ENCODE measurements around the gene LENEP.

Gene LENEP

DNA sequence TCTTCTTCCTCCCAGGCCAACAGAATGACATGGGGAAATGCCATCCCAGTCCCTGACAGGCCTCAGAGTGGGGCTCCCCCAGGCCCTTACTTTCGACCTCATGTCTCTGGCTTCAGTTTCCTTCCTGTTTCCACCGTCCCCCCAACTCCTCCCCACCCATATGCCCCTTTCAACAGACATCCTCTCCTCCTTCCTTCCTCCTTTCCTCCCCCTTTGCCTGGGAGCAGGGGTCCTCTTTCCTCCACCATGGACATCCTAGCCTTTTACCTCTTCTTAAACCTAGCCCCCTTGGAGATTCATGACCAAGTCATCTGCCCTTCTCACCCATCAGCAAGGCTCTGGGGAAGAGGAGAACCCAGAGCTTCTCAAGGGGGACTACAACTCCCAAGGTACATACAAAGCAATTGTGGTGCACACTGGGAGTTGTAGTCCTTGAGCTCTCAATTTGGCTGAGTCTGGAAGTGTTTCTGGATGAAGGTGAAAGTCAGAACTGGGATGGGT is 13.3 kb downstream of the LENEP start:
- Histone ChIP-seq H3K14ac (ENCODE audit: low read length) (no peak overlapping the region), H3K23ac (ENCODE audit: low read depth, low read length, poor library complexity) (no peak overlapping the region), H3K9ac (ENCODE audit: low read depth, low read length, poor library complexity) (no peak overlapping the region), H2BK5ac (ENCODE audit: low read length) (no peak overlapping the region), H2BK12ac (ENCODE audit: low read length) (peak overlapping the region; percentile 26), H3K4me1 (ENCODE audit: control insufficient read depth in 2 of 2, insufficient read depth in 1 of 2, low read depth in 1 of 2, low read length in 2 of 2) (peaks cover 10 to 32% of the 10 kb centered on the region in 2 donors), H3K4me2 (ENCODE audit: insufficient read depth, low read length, poor library complexity, severe bottlenecking) (no peak overlapping the region), H2AFZ (ENCODE audit: low read length) (no peak overlapping the region), H2BK120ac (ENCODE audit: low read depth, low read length) (no peak overlapping the region), H3K4ac (ENCODE audit: low read length) (no peak overlapping the region), H2BK15ac (ENCODE audit: low read length) (no peak overlapping the region), H3K79me1 (ENCODE audit: low read depth, low read length) (peaks cover 12% of the 10 kb centered on the region), H4K91ac (ENCODE audit: low read depth, low read length, poor library complexity) (no peak overlapping the region), H3K27ac (replicated peaks; ENCODE audit: low read length) (no peak overlapping the region), H3K9me3 (replicated peaks in 1 of 2; ENCODE audit: control insufficient read depth in 2 of 2, insufficient read depth in 1 of 2, low read depth in 1 of 2, low read length in 2 of 2) (no peaks in the 10 kb centered on the region), H3K36me3 (replicated peaks in 1 of 2; ENCODE audit: control insufficient read depth in 2 of 2, insufficient read depth in 2 of 2, low read length in 2 of 2) (no peaks in the 10 kb centered on the region), H3K4me3 (ENCODE audit: low read length in 2 of 2) (no peak overlapping the region), H4K8ac (ENCODE audit: low read depth, low read length) (no peak overlapping the region), H3K27me3 (ENCODE audit: control insufficient read depth in 3 of 3, insufficient read depth in 3 of 3, low read depth in 1 of 3, low read length in 3 of 3) (no peaks in the 10 kb centered on the region), H3K18ac (ENCODE audit: low read length) (no peak overlapping the region), H2AK5ac (ENCODE audit: low read depth, low read length) (no peak overlapping the region)
- DNase-seq (ENCODE audit: low spot score): no peak
- WGBS, 2 donors (ENCODE audit: extremely low coverage in 2 of 2, insufficient read length in 2 of 2, insufficient replicate concordance in 1 of 2): no CpG with 5 or more reads among the region's 2 CpGs

DNA sequence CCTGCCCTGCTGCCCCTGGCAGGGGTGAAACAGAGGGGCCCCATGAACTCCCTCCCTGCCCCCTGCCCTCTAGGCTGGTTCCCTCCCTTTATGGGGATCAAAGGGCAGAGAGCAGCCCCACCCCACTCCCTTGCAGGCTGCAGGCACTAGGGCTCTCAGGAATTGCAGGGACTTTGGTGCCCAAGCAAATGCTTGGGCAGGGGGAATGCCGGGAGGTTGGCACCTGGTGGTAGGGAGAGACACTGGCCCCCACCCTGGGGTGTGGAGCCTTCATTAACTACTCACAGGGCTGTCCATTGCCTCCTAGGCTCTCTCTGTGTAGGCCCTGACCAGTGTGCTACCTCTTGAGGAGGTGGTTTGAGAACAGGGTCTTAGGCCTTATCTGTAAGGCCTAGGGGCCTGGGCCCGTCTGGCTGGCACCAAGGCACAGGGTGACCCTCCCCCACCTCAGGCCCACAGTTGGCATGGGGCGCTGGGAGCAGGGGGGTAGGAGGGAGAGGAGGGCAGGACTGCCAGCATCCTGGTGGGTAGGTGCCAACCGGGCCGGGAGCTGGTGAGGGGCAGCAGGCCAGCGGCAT is 14.0 kb downstream of the LENEP start:
- Histone ChIP-seq H3K9ac (ENCODE audit: low read depth, low read length, poor library complexity) (no peak overlapping the region), H3K9me3 (replicated peaks in 1 of 2; ENCODE audit: control insufficient read depth in 2 of 2, insufficient read depth in 1 of 2, low read depth in 1 of 2, low read length in 2 of 2) (no peaks in the 10 kb centered on the region), H3K14ac (ENCODE audit: low read length) (no peak overlapping the region), H4K8ac (ENCODE audit: low read depth, low read length) (peak overlapping the region; percentile 56), H2BK5ac (ENCODE audit: low read length) (no peak overlapping the region), H3K18ac (ENCODE audit: low read length) (no peak overlapping the region), H3K79me1 (ENCODE audit: low read depth, low read length) (peaks cover 12% of the 10 kb centered on the region), H3K36me3 (replicated peaks in 1 of 2; ENCODE audit: control insufficient read depth in 2 of 2, insufficient read depth in 2 of 2, low read length in 2 of 2) (no peaks in the 10 kb centered on the region), H2BK15ac (ENCODE audit: low read length) (no peak overlapping the region), H3K4me2 (ENCODE audit: insufficient read depth, low read length, poor library complexity, severe bottlenecking) (no peak overlapping the region), H2BK120ac (ENCODE audit: low read depth, low read length) (no peak overlapping the region), H3K4me1 (ENCODE audit: control insufficient read depth in 2 of 2, insufficient read depth in 1 of 2, low read depth in 1 of 2, low read length in 2 of 2) (peaks cover 17 to 37% of the 10 kb centered on the region in 2 donors), H3K27me3 (ENCODE audit: control insufficient read depth in 3 of 3, insufficient read depth in 3 of 3, low read depth in 1 of 3, low read length in 3 of 3) (no peaks in the 10 kb centered on the region), H3K23ac (ENCODE audit: low read depth, low read length, poor library complexity) (peak overlapping the region; percentile 27), H2BK12ac (ENCODE audit: low read length) (peak overlapping the region; percentile 26), H2AFZ (ENCODE audit: low read length) (no peak overlapping the region), H3K27ac (replicated peaks; ENCODE audit: low read length) (no peak overlapping the region), H2AK5ac (ENCODE audit: low read depth, low read length) (peak overlapping the region; percentile 86), H4K91ac (ENCODE audit: low read depth, low read length, poor library complexity) (no peak overlapping the region), H3K4me3 (ENCODE audit: low read length in 2 of 2) (no peak overlapping the region), H3K4ac (ENCODE audit: low read length) (no peak overlapping the region)
- no peak for DNase-seq (ENCODE audit: low spot score)
- WGBS, 2 donors (ENCODE audit: extremely low coverage in 2 of 2, insufficient read length in 2 of 2, insufficient replicate concordance in 1 of 2): no CpG with 5 or more reads among the region's 6 CpGs

DNA sequence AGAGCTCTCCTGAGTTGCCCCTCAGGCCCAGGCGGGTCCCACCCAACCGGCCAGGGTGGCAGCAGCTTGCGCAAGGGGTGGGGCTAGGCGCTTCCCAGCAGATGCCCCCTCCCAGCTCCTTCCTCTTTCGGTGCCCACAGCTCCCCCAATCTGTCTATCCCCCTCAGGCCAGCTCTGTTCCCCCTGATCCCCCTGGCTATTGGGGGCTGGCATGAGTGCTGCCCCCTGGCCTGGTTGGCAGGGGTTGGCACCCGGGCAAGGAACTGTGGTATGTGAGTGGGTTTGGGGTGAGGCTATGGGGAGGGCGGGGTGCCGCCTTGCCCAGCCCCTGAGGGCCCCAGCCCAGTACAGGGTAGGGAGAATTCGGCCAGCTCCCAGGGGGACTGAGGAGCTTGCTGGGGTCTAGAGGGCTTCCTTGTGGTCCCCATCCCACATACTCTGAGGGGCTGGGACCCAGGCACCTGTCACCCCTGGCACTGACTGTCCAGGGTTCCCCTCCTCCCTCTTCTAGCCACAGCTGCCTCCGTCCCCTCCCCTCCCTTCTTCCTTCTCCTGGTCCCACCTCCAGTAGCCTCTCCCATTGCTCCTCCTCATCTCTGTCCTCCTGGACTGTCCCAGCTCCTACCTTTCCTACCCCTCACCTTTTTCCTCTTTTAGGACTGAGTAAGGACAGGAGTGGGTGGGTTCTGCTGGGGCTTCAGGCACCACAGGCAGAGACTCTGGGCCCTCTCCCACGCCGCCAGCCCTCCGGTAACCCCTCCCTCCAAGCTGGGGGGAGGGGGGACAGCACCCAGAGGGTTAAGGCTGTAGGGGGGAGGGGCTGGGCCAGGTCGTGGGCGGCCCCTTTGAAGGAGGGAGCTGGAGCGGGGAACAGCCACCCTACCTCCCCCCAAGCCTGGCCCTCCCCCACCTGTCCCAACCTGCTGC is 14.9 kb downstream of the LENEP start:
- Histone ChIP-seq H3K4me1 (ENCODE audit: control insufficient read depth in 2 of 2, insufficient read depth in 1 of 2, low read depth in 1 of 2, low read length in 2 of 2) (peaks cover 21 to 38% of the 10 kb centered on the region in 2 donors), H3K4me2 (ENCODE audit: insufficient read depth, low read length, poor library complexity, severe bottlenecking) (no peak overlapping the region), H4K91ac (ENCODE audit: low read depth, low read length, poor library complexity) (no peak overlapping the region), H2BK5ac (ENCODE audit: low read length) (peak overlapping the region; percentile 55), H3K4ac (ENCODE audit: low read length) (peak overlapping the region; percentile 61), H3K23ac (ENCODE audit: low read depth, low read length, poor library complexity) (no peak overlapping the region), H3K9ac (ENCODE audit: low read depth, low read length, poor library complexity) (no peak overlapping the region), H4K8ac (ENCODE audit: low read depth, low read length) (no peak overlapping the region), H2BK120ac (ENCODE audit: low read depth, low read length) (no peak overlapping the region), H3K27me3 (ENCODE audit: control insufficient read depth in 3 of 3, insufficient read depth in 3 of 3, low read depth in 1 of 3, low read length in 3 of 3) (no peaks in the 10 kb centered on the region), H3K79me1 (ENCODE audit: low read depth, low read length) (peaks cover 12% of the 10 kb centered on the region), H3K14ac (ENCODE audit: low read length) (no peak overlapping the region), H3K36me3 (replicated peaks in 1 of 2; ENCODE audit: control insufficient read depth in 2 of 2, insufficient read depth in 2 of 2, low read length in 2 of 2) (no peaks in the 10 kb centered on the region), H2BK12ac (ENCODE audit: low read length) (no peak overlapping the region), H2AFZ (ENCODE audit: low read length) (no peak overlapping the region), H3K4me3 (ENCODE audit: low read length in 2 of 2) (no peak overlapping the region), H3K9me3 (replicated peaks in 1 of 2; ENCODE audit: control insufficient read depth in 2 of 2, insufficient read depth in 1 of 2, low read depth in 1 of 2, low read length in 2 of 2) (no peaks in the 10 kb centered on the region), H2BK15ac (ENCODE audit: low read length) (peak overlapping the region; percentile 51), H3K27ac (replicated peaks; ENCODE audit: low read length) (peak overlapping the region; percentile 8), H3K18ac (ENCODE audit: low read length) (peak overlapping the region; percentile 76), H2AK5ac (ENCODE audit: low read depth, low read length) (peak overlapping the region; percentile 86)
- no peak for DNase-seq (ENCODE audit: low spot score)
- WGBS, 2 donors (ENCODE audit: extremely low coverage in 2 of 2, insufficient read length in 2 of 2, insufficient replicate concordance in 1 of 2): no CpG with 5 or more reads among the region's 16 CpGs

DNA sequence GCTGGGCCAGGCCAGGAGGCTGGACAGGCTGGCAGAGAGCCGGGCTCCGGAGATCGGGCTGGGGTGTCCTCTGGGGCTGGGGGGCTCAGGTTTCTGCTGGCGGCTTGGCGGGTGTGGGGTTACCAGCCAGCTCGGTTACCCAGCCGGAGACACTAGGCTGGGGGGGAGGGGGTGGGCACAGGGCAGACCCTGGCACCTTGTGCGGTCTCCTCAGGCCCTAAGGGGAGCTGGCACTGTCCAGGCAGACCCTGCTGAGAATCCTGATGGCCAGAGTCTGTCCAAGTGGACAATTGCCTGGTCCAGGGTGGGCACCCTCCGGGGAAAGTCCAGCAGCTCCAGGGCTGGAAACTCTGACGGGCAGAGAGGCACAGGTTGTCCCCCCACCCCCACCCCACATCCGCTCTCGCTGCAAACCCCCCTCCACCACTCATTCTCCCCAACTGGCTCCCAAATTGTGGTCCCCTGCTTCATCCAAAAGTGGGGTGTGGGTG is 15.9 kb downstream of the LENEP start:
- Histone ChIP-seq H3K27me3 (ENCODE audit: control insufficient read depth in 3 of 3, insufficient read depth in 3 of 3, low read depth in 1 of 3, low read length in 3 of 3) (no peaks in the 10 kb centered on the region), H3K36me3 (replicated peaks in 1 of 2; ENCODE audit: control insufficient read depth in 2 of 2, insufficient read depth in 2 of 2, low read length in 2 of 2) (no peaks in the 10 kb centered on the region), H3K18ac (ENCODE audit: low read length) (peak overlapping the region; percentile 36), H2BK120ac (ENCODE audit: low read depth, low read length) (no peak overlapping the region), H3K9me3 (replicated peaks in 1 of 2; ENCODE audit: control insufficient read depth in 2 of 2, insufficient read depth in 1 of 2, low read depth in 1 of 2, low read length in 2 of 2) (no peaks in the 10 kb centered on the region), H3K23ac (ENCODE audit: low read depth, low read length, poor library complexity) (no peak overlapping the region), H3K4me1 (ENCODE audit: control insufficient read depth in 2 of 2, insufficient read depth in 1 of 2, low read depth in 1 of 2, low read length in 2 of 2) (peaks cover 17 to 35% of the 10 kb centered on the region in 2 donors), H2AK5ac (ENCODE audit: low read depth, low read length) (peak overlapping the region; percentile 86), H3K4me2 (ENCODE audit: insufficient read depth, low read length, poor library complexity, severe bottlenecking) (no peak overlapping the region), H3K79me1 (ENCODE audit: low read depth, low read length) (peaks cover 6% of the 10 kb centered on the region), H4K91ac (ENCODE audit: low read depth, low read length, poor library complexity) (no peak overlapping the region), H3K4ac (ENCODE audit: low read length) (no peak overlapping the region), H3K14ac (ENCODE audit: low read length) (no peak overlapping the region), H3K9ac (ENCODE audit: low read depth, low read length, poor library complexity) (peak overlapping the region; percentile 3), H2BK15ac (ENCODE audit: low read length) (peak overlapping the region; percentile 30), H2BK12ac (ENCODE audit: low read length) (peak overlapping the region; percentile 50), H3K27ac (replicated peaks; ENCODE audit: low read length) (peak overlapping the region; percentile 8), H4K8ac (ENCODE audit: low read depth, low read length) (no peak overlapping the region), H2BK5ac (ENCODE audit: low read length) (peak overlapping the region; percentile 55), H3K4me3 (ENCODE audit: low read length in 2 of 2) (no peak overlapping the region), H2AFZ (ENCODE audit: low read length) (no peak overlapping the region)
- no CpG with 5 or more reads among the region's 12 CpGs for WGBS, 2 donors (ENCODE audit: extremely low coverage in 2 of 2, insufficient read length in 2 of 2, insufficient replicate concordance in 1 of 2)
- no peak for DNase-seq (ENCODE audit: low spot score)
